ENCODE results near the gene LRRC39. TPM values are rescaled to one million over a fixed set of nuclear protein-coding genes. Genes with fewer than 3 reads are reported as not detected.

LRRC39 gene
- total RNA-seq, 1 donor from 2014 or later = 0.08 TPM

- Histone ChIP-seq H3K36me3 (ENCODE audit: control insufficient read depth, insufficient read depth, low read length) (no peaks in the 10 kb centered on the region), H3K27me3 (ENCODE audit: control insufficient read depth, insufficient read depth, low read length) (no peaks in the 10 kb centered on the region), H3K4me3 (ENCODE audit: low read depth, low read length) (no peak overlapping the region)
- DNase-seq (ENCODE audit: low read depth) = no peak
- TF ChIP-seq CTCF (IDR thresholded peaks at IDR 0.05; ENCODE audit: insufficient read depth, low read length, poor library complexity, severe bottlenecking) = no peak
Measured at GRCh38 chr1:100115524-100115923, 62.5 kb downstream of the LRRC39 start.

- no peaks in the 10 kb centered on the region for H3K27me3 ChIP-seq (ENCODE audit: control insufficient read depth, insufficient read depth, low read length)
- no peak for TF ChIP-seq CTCF (IDR thresholded peaks at IDR 0.05; ENCODE audit: insufficient read depth, low read length, poor library complexity, severe bottlenecking)
- H3K4me3 ChIP-seq (ENCODE audit: low read depth, low read length) = no peak overlapping the region
- no peaks in the 10 kb centered on the region for H3K36me3 ChIP-seq (ENCODE audit: control insufficient read depth, insufficient read depth, low read length)
- no peak for DNase-seq (ENCODE audit: low read depth)
Measured at GRCh38 chr1:100109554-100110066, 68.4 kb downstream of the LRRC39 start.

DNA sequence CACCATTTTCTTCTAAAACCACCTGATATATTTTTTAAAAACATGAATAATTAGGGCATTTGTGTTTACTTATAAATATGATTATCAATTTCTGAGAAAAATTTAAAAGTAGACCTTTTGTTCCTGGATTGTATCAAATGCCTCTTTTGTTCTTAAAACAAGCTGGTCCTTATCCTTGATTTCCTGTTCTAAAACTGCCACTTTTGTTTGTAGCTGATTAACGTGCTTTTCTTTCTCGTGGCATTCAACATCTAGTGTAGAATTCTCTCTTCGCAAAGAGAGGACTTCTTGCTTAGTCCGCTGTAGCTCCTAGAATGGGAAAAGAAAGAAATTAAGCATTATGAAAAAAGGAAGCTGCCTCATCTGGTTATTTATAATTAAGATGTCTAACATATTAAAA, 70.4 kb downstream of the LRRC39 start:
- no peak for TF ChIP-seq CTCF (IDR thresholded peaks at IDR 0.05; ENCODE audit: insufficient read depth, low read length, poor library complexity, severe bottlenecking)

GRCh38 chr1:100101564-100101963, 76.5 kb downstream of the LRRC39 start:
- TF ChIP-seq CTCF (IDR thresholded peaks at IDR 0.05; ENCODE audit: insufficient read depth, low read length, poor library complexity, severe bottlenecking) = no peak
- Histone ChIP-seq H3K36me3 (ENCODE audit: control insufficient read depth, insufficient read depth, low read length) (no peaks in the 10 kb centered on the region), H3K4me3 (ENCODE audit: low read depth, low read length) (no peak overlapping the region), H3K27me3 (ENCODE audit: control insufficient read depth, insufficient read depth, low read length) (no peaks in the 10 kb centered on the region)
- no peak for DNase-seq (ENCODE audit: low read depth)

More for the DNA sequence above, 70.4 kb downstream of the LRRC39 start:
- H3K36me3 ChIP-seq (ENCODE audit: control insufficient read depth, insufficient read depth, low read length) = no peaks in the 10 kb centered on the region
- DNase-seq (ENCODE audit: low read depth) = no peak
- H3K4me3 ChIP-seq (ENCODE audit: low read depth, low read length) = no peak overlapping the region
- no peaks in the 10 kb centered on the region for H3K27me3 ChIP-seq (ENCODE audit: control insufficient read depth, insufficient read depth, low read length)

- no peak for DNase-seq (ENCODE audit: low read depth)
- no peaks in the 10 kb centered on the region for H3K36me3 ChIP-seq (ENCODE audit: control insufficient read depth, insufficient read depth, low read length)
- no peaks in the 10 kb centered on the region for H3K27me3 ChIP-seq (ENCODE audit: control insufficient read depth, insufficient read depth, low read length)
- no peak for TF ChIP-seq CTCF (IDR thresholded peaks at IDR 0.05; ENCODE audit: insufficient read depth, low read length, poor library complexity, severe bottlenecking)
- H3K4me3 ChIP-seq (ENCODE audit: low read depth, low read length) = no peak overlapping the region
Measured at GRCh38 chr1:100100202-100100601, 77.9 kb downstream of the LRRC39 start.

Other genes starting within 250 kb of the LRRC39 start
- 21.9 and 24.1 TPM in 2 replicates for gene SLC35A3, start 208.3 kb downstream of the LRRC39 start, total RNA-seq
- gene SASS6, start 45.3 kb downstream of the LRRC39 start, total RNA-seq = 3.6 and 5.3 TPM in 2 replicates
- 17.3 and 19.9 TPM in 2 replicates for gene TRMT13, start 45.1 kb downstream of the LRRC39 start, total RNA-seq
- gene DBT, start 71.6 kb upstream of the LRRC39 start, total RNA-seq = 4.6 and 7.4 TPM in 2 replicates
- gene RTCA, start 88.0 kb upstream of the LRRC39 start, total RNA-seq = 32.6 and 42.3 TPM in 2 replicates
- 5.4 and 8.7 TPM in 2 replicates for gene CDC14A, start 174.2 kb upstream of the LRRC39 start, total RNA-seq

Data from kidney epithelial cell (primary cell).